ENCODE data around the gene CAMTA1. TPM values are rescaled to one million over a fixed set of nuclear protein-coding genes. Genes with fewer than 3 reads are reported as not detected.

The CAMTA1 gene
- total RNA-seq, 3 donors from 2014 or later, result 73.4 to 114 (median 82.6) TPM

DNA sequence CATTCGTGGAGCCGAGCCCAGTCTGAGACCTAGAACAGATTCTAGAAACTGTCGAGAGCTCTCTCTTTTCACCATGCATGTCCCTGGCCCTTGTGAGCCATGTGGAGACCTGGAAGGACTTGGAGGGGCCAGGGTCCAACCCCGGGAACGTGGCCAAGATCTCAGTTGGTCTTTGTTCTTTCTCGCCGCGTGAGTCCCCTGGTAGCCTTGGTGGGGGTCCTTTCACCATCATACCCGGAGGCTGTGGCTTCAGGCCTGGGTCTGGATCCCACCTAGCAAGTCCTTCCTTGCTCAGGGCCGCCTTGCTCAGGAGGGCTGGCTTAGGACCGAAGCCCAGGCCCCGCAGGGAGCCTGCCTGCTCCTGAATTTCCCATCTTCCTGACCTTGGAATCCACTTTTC, 168.0 kb downstream of the CAMTA1 start:
- ATAC-seq, result no peak
- Histone ChIP-seq H3K4me3 (no peak overlapping the region), H3K4me1 (ENCODE audit: low read depth) (peaks cover 4% of the 10 kb centered on the region), H3K9me3 (no peaks in the 10 kb centered on the region), H3K36me3 (ENCODE audit: low read depth) (no peaks in the 10 kb centered on the region)
- intact Hi-C loops (cut with DNase I, micrococcal nuclease), result no loop called here
- TF ChIP-seq, protein P1, sequence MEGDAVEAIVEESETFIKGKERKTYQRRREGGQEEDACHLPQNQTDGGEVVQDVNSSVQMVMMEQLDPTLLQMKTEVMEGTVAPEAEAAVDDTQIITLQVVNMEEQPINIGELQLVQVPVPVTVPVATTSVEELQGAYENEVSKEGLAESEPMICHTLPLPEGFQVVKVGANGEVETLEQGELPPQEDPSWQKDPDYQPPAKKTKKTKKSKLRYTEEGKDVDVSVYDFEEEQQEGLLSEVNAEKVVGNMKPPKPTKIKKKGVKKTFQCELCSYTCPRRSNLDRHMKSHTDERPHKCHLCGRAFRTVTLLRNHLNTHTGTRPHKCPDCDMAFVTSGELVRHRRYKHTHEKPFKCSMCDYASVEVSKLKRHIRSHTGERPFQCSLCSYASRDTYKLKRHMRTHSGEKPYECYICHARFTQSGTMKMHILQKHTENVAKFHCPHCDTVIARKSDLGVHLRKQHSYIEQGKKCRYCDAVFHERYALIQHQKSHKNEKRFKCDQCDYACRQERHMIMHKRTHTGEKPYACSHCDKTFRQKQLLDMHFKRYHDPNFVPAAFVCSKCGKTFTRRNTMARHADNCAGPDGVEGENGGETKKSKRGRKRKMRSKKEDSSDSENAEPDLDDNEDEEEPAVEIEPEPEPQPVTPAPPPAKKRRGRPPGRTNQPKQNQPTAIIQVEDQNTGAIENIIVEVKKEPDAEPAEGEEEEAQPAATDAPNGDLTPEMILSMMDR (IDR thresholded peaks at IDR 0.05), result no peak
- DNase-seq, result no peak

DNA sequence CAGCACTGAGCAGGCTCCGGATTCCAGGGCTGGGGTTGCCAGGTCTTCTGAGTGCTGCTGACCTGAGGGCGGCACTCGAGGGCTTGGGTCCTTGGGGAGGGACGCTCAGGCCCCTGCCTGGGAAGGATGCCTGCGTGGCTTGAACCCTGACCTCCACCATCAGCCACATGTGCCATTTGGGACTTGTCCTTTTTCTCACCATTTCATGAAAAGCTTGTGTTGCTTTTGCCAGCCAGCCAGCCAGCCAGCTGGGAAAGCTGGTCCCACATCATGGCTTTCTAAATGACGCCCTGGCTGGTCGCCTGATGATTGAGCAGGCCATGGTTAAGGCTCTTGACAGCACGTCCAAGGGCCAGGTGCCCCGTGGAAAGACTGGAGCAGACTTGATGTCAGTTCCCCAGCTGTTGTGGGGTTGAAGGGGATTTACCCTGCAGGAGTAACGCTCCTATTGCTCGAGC, 168.7 kb downstream of the CAMTA1 start:
- no peaks in the 10 kb centered on the region for H3K36me3 ChIP-seq (ENCODE audit: low read depth)
- TF ChIP-seq, protein P1 (IDR thresholded peaks at IDR 0.05), result no peak
- H3K4me1 ChIP-seq (ENCODE audit: low read depth), result peaks cover 4% of the 10 kb centered on the region
- DNase-seq (no peak), ATAC-seq (no peak)
- H3K4me3 ChIP-seq, result no peak overlapping the region
- H3K9me3 ChIP-seq, result no peaks in the 10 kb centered on the region
- intact Hi-C loops (cut with DNase I, micrococcal nuclease), result no loop called here

DNA sequence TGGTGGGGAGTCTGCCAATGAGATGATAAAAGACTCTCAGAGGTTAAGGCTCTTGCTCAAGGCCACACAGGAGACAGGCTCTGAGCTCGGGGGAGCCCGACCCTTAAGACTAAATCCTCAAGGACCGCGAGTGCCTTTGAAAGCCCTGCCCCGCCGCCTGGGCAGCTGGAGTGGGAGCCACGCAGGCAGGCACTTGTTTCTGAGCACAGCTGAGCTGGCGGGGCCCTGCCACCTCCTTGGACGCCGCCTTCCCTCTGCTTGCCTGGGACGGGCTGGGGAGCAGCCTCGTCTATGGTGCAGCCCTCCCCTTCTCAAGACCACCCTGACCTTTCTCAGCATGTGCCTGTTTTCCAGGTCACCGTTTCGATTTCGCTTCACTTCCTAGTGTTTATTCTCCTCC, 169.3 kb downstream of the CAMTA1 start:
- DNase-seq (no peak), ATAC-seq (no peak)
- TF ChIP-seq, protein P1 (IDR thresholded peaks at IDR 0.05), result no peak
- intact Hi-C loops (cut with DNase I, micrococcal nuclease), result no loop called here
- Histone ChIP-seq H3K4me1 (ENCODE audit: low read depth) (peaks cover 4% of the 10 kb centered on the region), H3K36me3 (ENCODE audit: low read depth) (no peaks in the 10 kb centered on the region), H3K9me3 (no peaks in the 10 kb centered on the region), H3K4me3 (no peak overlapping the region)

DNA sequence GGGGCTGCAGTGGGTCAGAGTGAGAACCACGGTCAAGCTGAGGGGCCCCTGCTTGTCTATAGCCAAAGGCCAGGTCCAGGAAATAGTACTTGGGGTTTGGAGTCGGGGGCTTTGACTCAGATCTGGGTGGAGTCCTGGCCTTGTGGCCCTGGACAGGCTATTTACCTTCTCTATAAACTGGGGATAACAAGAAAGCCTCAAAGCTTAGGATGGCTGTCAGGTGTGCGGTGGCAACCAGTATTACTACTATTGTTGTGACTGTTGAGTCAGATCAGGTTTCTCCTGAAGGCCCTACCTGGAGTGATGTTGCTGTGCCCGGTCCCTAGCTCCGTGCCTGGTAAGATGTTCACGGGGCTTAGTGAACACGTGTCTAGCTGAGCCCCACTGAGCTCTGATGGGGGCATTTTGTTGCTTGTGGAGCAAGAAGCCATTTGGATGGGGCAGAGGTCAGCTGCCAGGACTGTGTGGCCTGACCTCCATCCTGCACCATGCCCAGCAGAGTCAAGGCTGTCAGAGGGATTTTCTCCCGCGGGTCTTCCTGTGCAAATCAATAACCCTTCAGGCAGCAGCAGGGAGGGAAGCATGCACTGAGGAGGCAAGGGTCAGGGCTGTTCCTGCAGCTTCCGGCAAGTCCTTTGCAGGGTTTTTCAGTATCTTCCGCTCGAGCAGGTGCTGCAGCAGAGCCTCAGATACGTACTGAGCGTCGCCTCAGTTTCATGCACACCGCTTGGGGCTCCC, 170.3 kb downstream of the CAMTA1 start:
- Histone ChIP-seq H3K4me1 (ENCODE audit: low read depth) (peaks cover 4% of the 10 kb centered on the region), H3K4me3 (no peak overlapping the region), H3K9me3 (no peaks in the 10 kb centered on the region), H3K36me3 (ENCODE audit: low read depth) (no peaks in the 10 kb centered on the region)
- ATAC-seq (peak; percentile 55), DNase-seq (no peak)
- intact Hi-C loops (cut with DNase I, micrococcal nuclease), result no loop called here
- TF ChIP-seq, protein P1 (IDR thresholded peaks at IDR 0.05), result no peak

DNA sequence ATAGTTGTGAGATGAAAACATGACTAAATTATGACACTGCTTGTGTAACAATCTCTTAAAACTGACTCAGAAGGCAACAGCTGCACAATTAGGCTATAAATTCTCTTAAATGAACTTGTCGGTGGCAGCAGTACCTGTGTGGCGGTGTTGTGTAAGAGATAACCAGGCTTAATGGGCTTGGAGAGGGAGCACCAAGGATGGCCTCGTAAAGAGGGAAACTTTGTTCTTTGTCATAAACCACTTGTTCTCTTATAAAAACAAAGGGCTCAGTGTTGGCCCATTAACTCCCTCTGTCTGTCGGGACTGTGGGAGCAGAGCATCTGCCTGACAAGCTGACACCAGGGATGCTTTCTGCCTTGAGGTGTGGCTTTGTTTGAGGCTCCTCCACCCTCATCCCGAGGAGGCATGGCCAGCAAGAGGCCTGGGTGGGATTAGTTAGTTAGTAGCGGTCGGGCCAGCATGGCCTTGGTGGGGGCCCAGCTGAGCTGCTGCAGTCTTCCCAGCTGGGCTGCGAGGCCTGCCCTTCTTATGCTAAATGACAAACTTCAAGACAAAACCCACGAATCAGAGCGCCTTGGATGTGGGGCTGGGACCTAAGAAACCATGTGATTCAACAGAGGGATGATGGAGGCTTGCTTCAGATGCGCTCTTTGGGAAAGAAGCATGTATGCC, 171.4 kb downstream of the CAMTA1 start:
- ATAC-seq, result peak; percentile 81

More for the DNA sequence above, 171.4 kb downstream of the CAMTA1 start:
- intact Hi-C loops (cut with DNase I, micrococcal nuclease), result no loop called here
- Histone ChIP-seq H3K36me3 (ENCODE audit: low read depth) (no peaks in the 10 kb centered on the region), H3K4me3 (no peak overlapping the region), H3K9me3 (no peaks in the 10 kb centered on the region), H3K4me1 (ENCODE audit: low read depth) (peaks cover 4% of the 10 kb centered on the region)
- no peak for DNase-seq
- TF ChIP-seq, protein P1 (IDR thresholded peaks at IDR 0.05), result no peak

Data from mucosa of descending colon (tissue), 3 donors.